ENCODE results near the gene NPFFR1.

GRCh38 chr10:70321897-70322890 is 38.4 kb upstream of the NPFFR1 start:
- TF ChIP-seq CTCF (IDR thresholded peaks at IDR 0.05), result no peak
- no peak for TF ChIP-seq POLR2A (IDR thresholded peaks at IDR 0.05)
- TF ChIP-seq POLR2AphosphoS5 (IDR thresholded peaks at IDR 0.05), result no peak
- TF ChIP-seq EP300 (IDR thresholded peaks at IDR 0.05), result no peak

Measured in suprapubic skin (tissue), 4 donors.